K562 (cell line): ENCODE measurements around the gene NSUN6. TPM values are rescaled to one million over a fixed set of nuclear protein-coding genes. Genes with fewer than 3 reads are reported as not detected.

Source experiments
- ARNT ChIP-seq, 2 experiments: fragments of 450-650 bp; IDR thresholded peaks; 2 replicates each; pipeline ENCODE4 v1.6.1; 2016; ENCODE audit warnings: mild to moderate bottlenecking in 1 of 2
- CREM ChIP-seq: IDR thresholded peaks from 2 replicates; pipeline ENCODE4 v1.6.1; 2014; ENCODE audit warnings: antibody characterized with exemption, low read depth
- DPF2 ChIP-seq: fragments of 450-650 bp; IDR thresholded peaks from 2 replicates; pipeline ENCODE4 v1.6.1; 2016
- JUND ChIP-seq, 2 experiments: IDR thresholded peaks; 2 replicates in 1 of 2; 3 replicates in 1 of 2; pipeline ENCODE4 v1.6.1; 2011; ENCODE audit warnings: borderline replicate concordance in 2 of 2, low read depth in 2 of 2, low read length in 2 of 2, improper control_type of control experiment in 1 of 2, missing biosample characterization in 1 of 2, missing genetic modification characterization in 1 of 2, missing genetic modification reagents in 1 of 2
- MLLT1 ChIP-seq, 2 experiments: fragments of 450-650 bp; IDR thresholded peaks; 2 replicates each; pipeline ENCODE4 v1.6.1; 2016
- NR2C2 ChIP-seq, 2 experiments: fragments of 200-800 bp in 1 of 2; sonication (Bioruptor generic) in 1 of 2; sonication (generic) in 1 of 2; formaldehyde crosslinking in 1 of 2; IDR thresholded peaks; 2 replicates each; pipeline versions ENCODE4 v1.6.1 to v1.8.0; 2016 to 2022; ENCODE audit warnings: mild to moderate bottlenecking in 1 of 2, missing compliant biosample characterization in 1 of 2, missing genetic modification characterization in 1 of 2, missing genetic modification reagents in 1 of 2
- ZNF217 ChIP-seq: sonication (generic); formaldehyde crosslinking; IDR thresholded peaks from 2 replicates; pipeline ENCODE4 v1.8.0; 2022; ENCODE audit warnings: mild to moderate bottlenecking, missing genetic modification reagents
- ZNF592 ChIP-seq: fragments of 450-650 bp; IDR thresholded peaks from 2 replicates; pipeline ENCODE4 v1.6.1; 2017; ENCODE audit warnings: antibody characterized with exemption, mild to moderate bottlenecking
- polyA plus RNA-seq, 8 experiments: library from polyadenylated mRNA; depleted of rRNA in 4 of 8; stranded (reverse) in 5 of 8; unstranded in 3 of 8; fragments of >200 nt; fragmentation: Nextera tagmentation in 2 of 8; fragmentation: Illumina TruSeq in 1 of 8; extraction: Ambion mirVana in 2 of 8; extraction: Trizol in 1 of 8; gene quantifications; 2 replicates each; pipeline versions ENCODE4 v1.2.1 to v1.2.3, GENCODE V29; 2011 to 2014; ENCODE audit warnings: inconsistent platforms in 1 of 8, missing spikeins in 1 of 8
- total RNA-seq, 7 experiments: library from RNA; depleted of rRNA in 6 of 7; stranded (reverse); fragments of >200 nt in 6 of 7; fragmentation: Illumina TruSeq in 2 of 7; extraction: Trizol in 2 of 7; gene quantifications; 2 replicates each; pipeline versions ENCODE4 v1.2.1 to v1.2.3, GENCODE V29; 2011 to 2021; ENCODE audit warnings: low replicate concordance in 1 of 7

Gene NSUN6
- total and polyA plus RNA-seq, 9 of the 15 experiments (the other 6 are each of a cell fraction or from before 2014, with no cell fraction given), result 12.5 to 33.1 (median 24.2) TPM

GRCh38 chr10:18582803-18583202, 68.6 kb downstream of the NSUN6 start (continued):
- TF ChIP-seq ZNF592 (0 out of 2 replicates have a peak, but pooled peaks have one; percentile 35), DPF2 (peak; percentile 40; the same call in 1 of the 2 replicates), ARNT (IDR thresholded peaks at IDR 0.05) (peak; percentile 96 to 97), MLLT1 (IDR thresholded peaks at IDR 0.05) (peak in 1 of 2 experiments; percentile 88; a peak in 2 of 4 replicates), NR2C2 (CRISPR knock-in tag; IDR thresholded peaks at IDR 0.05) (no peak), NR2C2 (tag; IDR thresholded peaks at IDR 0.05) (peak; percentile 32; the same call in 1 of the 2 replicates), ZNF217 (CRISPR knock-in tag) (no peak), JUND (IDR thresholded peaks at IDR 0.05; ENCODE audit: borderline replicate concordance, low read depth, low read length) (no peak), JUND (tag; IDR thresholded peaks at IDR 0.05; ENCODE audit: borderline replicate concordance, low read depth, low read length) (peak; percentile 17; the same call in 1 of the 3 replicates), CREM (0 out of 2 replicates have a peak, but pooled peaks have one; percentile 38)
- TF ChIP-seq, all 486 proteins: peak for 15
